Activated CD4-positive, alpha-beta memory T cell treated with anti-CD3 and anti-CD28 coated beads, Interleukin-2, amount 10 ng/mL, durations not matched to agents 7 days and 5 days (primary cell): Measurements from ENCODE around the gene ATP8A1. TPM values are rescaled to one million over a fixed set of nuclear protein-coding genes. Genes with fewer than 3 reads are reported as not detected.
A peak's percentile ranks its signal among the peaks of the same experiment; 100 is the strongest.

ENCODE experiments used
- CTCF ChIA-PET: fragments of 350-600 bp; sonication (Branson Sonifier 250); formaldehyde crosslinking; loops from one replicate; lab custom pipeline; 2021; ENCODE audit warnings: antibody characterized with exemption, inconsistent platforms; lab: Charles Lee
- POLR2A ChIA-PET: fragments of 350-600 bp; sonication (Branson Sonifier 250); formaldehyde crosslinking; loops from one replicate; lab custom pipeline; 2021; ENCODE audit warnings: antibody characterized with exemption; lab: Charles Lee
- DNase-seq: peaks from one replicate; pipeline ENCODE4 v3.0.0-alpha.2; 2020
- H3K27ac Mint-ChIP-seq: one replicate; pipeline ENCODE4 v1.8.0; 2021; ENCODE audit warnings: mild to moderate bottlenecking, mixed read lengths
- H3K27me3 Mint-ChIP-seq: one replicate; pipeline ENCODE4 v1.8.0; 2021; ENCODE audit warnings: mixed read lengths
- H3K36me3 Mint-ChIP-seq: one replicate; pipeline ENCODE4 v1.8.0; 2021; ENCODE audit warnings: low read depth, mixed read lengths
- H3K4me1 Mint-ChIP-seq: one replicate; pipeline ENCODE4 v1.8.0; 2021; ENCODE audit warnings: mixed read lengths
- H3K4me3 Mint-ChIP-seq: one replicate; pipeline ENCODE4 v1.8.0; 2021; ENCODE audit warnings: mild to moderate bottlenecking, mixed read lengths
- H3K9me3 Mint-ChIP-seq: one replicate; pipeline ENCODE4 v1.8.0; 2021; ENCODE audit warnings: mixed read lengths
- total RNA-seq, 2 experiments: library from RNA; stranded (reverse); gene quantifications; one replicate each; pipeline ENCODE4 v1.2.3, GENCODE V29; 2021

ATP8A1 gene
- total RNA-seq, 2 experiments from 2014 or later: 18.7 to 19.8 TPM

DNA sequence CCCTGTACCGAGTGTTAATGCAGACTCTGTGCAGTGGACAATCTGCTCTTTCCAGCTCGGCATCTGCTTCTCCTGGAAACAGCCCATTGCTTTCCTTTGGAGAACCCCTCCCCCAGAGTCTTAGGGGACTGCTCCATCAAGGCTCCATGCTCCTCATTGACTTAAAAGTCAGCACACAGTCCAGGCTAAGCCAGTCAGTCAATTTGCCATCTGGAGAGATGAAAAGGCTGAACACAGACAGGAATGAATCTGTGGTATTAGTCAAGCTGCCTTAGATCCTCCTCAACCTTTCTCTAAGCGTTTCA is 20.3 kb downstream of the ATP8A1 start:
- Mint-ChIP-seq H3K27ac (no peak overlapping the region), H3K27me3 (no peaks in the 10 kb centered on the region), H3K4me1 (peaks cover 39% of the 10 kb centered on the region), H3K36me3 (peaks cover 1% of the 10 kb centered on the region), H3K4me3 (no peak overlapping the region), H3K9me3 (no peaks in the 10 kb centered on the region)
- CTCF ChIA-PET: interaction anchor here (0.5 kb wide), 1 partner anchor 257 kb away, joined by 3 read pairs; no protein-coding TSS in a partner anchor
- POLR2A ChIA-PET: interaction anchor here (1.3 to 2.0 kb wide), 2 partner anchors 20 to 36 kb away, joined by 4 to 16 read pairs; partner anchors contain the start of gene ATP8A1
- DNase-seq: no peak

- Mint-ChIP-seq H3K4me3 (no peak overlapping the region), H3K4me1 (peaks cover 21% of the 10 kb centered on the region)
Measured at GRCh38 chr4:42633605-42634388, 23.1 kb downstream of the ATP8A1 start.

GRCh38 chr4:42632653-42633382 is 24.1 kb downstream of the ATP8A1 start:
- H3K4me1 Mint-ChIP-seq: peaks cover 26% of the 10 kb centered on the region
- no peaks in the 10 kb centered on the region for H3K27me3 Mint-ChIP-seq
- H3K36me3 Mint-ChIP-seq: peaks cover 5% of the 10 kb centered on the region
- POLR2A ChIA-PET: interaction anchor here (1.0 to 1.9 kb wide), 3 partner anchors 9 to 24 kb away, joined by 3 to 10 read pairs (median 3); partner anchors contain the start of gene ATP8A1
- H3K9me3 Mint-ChIP-seq: no peaks in the 10 kb centered on the region
- no peak overlapping the region for H3K4me3 Mint-ChIP-seq
- no peak for DNase-seq
- H3K27ac Mint-ChIP-seq: no peak overlapping the region
- CTCF ChIA-PET: no interaction called here

More at GRCh38 chr4:42633605-42634388, 23.1 kb downstream of the ATP8A1 start:
- DNase-seq: no peak
- Mint-ChIP-seq H3K27me3 (no peaks in the 10 kb centered on the region), H3K36me3 (peaks cover 2% of the 10 kb centered on the region), H3K27ac (peak overlapping the region; percentile 4), H3K9me3 (no peaks in the 10 kb centered on the region)
- ChIA-PET CTCF (interaction anchor here (0.6 kb wide), 1 partner anchor 11 kb away, joined by 3 read pairs; no protein-coding TSS in a partner anchor), POLR2A (interaction anchor here (1.9 kb wide), 1 partner anchor 23 kb away, joined by 10 read pairs; the partner anchor contains the start of gene ATP8A1)

GRCh38 chr4:42630908-42631307 is 26.0 kb downstream of the ATP8A1 start:
- no peak for DNase-seq
- Mint-ChIP-seq H3K4me3 (no peak overlapping the region), H3K36me3 (peaks cover 5% of the 10 kb centered on the region), H3K27ac (no peak overlapping the region), H3K4me1 (peaks cover 28% of the 10 kb centered on the region), H3K9me3 (no peaks in the 10 kb centered on the region), H3K27me3 (no peaks in the 10 kb centered on the region)
- CTCF ChIA-PET: no interaction called here
- POLR2A ChIA-PET: no interaction called here

DNA sequence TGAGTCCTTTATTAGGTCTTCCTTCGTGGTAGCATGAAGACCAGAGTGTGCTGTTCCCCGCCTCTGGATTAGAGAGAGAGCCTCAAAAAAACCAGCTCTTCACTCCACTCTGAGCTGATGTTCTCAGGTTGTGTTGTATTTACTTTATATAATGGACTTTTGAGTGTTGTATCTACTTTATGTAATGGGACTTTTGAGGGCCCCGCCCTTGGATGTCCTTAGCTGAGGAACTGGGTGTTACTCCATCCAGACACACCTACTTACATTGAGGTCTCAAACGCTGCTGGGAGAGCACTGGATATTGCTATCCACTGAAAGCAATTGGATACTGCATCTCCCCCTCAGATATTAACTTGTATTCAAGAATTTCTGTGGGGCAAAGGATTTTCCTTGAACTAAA is 28.2 kb downstream of the ATP8A1 start:
- no peaks in the 10 kb centered on the region for H3K27me3 Mint-ChIP-seq
- no peak for DNase-seq
- H3K4me1 Mint-ChIP-seq: peaks cover 23% of the 10 kb centered on the region
- no peaks in the 10 kb centered on the region for H3K9me3 Mint-ChIP-seq
- H3K27ac Mint-ChIP-seq: no peak overlapping the region
- H3K36me3 Mint-ChIP-seq: peaks cover 10% of the 10 kb centered on the region
- ChIA-PET CTCF (no interaction called here), POLR2A (interaction anchor here (0.8 kb wide), 1 partner anchor 28 kb away, joined by 3 read pairs; the partner anchor contains the start of gene ATP8A1)
- no peak overlapping the region for H3K4me3 Mint-ChIP-seq

DNA sequence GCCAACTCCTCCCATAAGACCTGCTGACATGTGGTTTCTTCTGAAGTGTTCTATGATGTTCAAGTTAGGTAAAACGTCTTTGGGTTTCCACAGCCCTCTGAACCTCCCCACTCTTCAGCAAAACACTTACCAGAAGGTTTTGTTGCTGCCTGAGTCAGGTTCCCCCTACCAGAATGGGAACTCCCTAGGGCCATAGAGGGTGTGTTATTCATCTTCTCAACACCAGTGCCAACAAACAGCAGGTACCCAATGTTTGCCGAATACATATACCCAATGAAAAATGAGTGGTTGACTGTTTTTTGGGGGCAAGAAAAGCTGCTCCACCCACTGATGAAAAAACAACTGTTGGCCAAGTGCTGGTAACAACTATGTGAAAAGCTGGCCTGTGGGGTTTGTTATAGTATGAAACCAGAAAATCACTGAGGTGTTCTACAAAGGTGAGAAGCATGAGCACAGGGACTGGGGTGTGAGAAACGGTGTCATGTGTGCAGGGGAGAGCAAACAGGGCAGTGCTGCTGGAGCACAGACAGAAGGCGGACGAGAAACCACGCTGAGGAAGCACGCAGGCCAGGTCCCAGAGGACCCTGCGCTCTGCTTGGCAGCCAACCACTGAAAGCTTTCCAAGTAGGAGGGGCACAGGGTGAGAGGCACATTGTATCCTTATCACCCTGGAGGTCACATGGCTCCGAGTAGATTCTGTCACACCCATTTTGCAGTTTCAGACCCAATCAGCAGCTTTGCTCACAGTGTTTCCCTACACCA is 28.8 kb downstream of the ATP8A1 start:
- Mint-ChIP-seq H3K4me3 (no peak overlapping the region), H3K4me1 (peaks cover 16% of the 10 kb centered on the region), H3K9me3 (no peaks in the 10 kb centered on the region), H3K27ac (peak overlapping the region; percentile 55), H3K36me3 (peaks cover 17% of the 10 kb centered on the region), H3K27me3 (no peaks in the 10 kb centered on the region)
- no peak for DNase-seq
- ChIA-PET POLR2A (interaction anchor here (0.8 kb wide), 1 partner anchor 29 kb away, joined by 3 read pairs; the partner anchor contains the start of gene ATP8A1), CTCF (interaction anchor here (0.7 kb wide), 1 partner anchor 22 kb away, joined by 3 read pairs; no protein-coding TSS in a partner anchor)

- Mint-ChIP-seq H3K27ac (no peak overlapping the region), H3K4me1 (peaks cover 13% of the 10 kb centered on the region), H3K9me3 (no peaks in the 10 kb centered on the region), H3K36me3 (peaks cover 23% of the 10 kb centered on the region), H3K27me3 (no peaks in the 10 kb centered on the region), H3K4me3 (no peak overlapping the region)
- ChIA-PET CTCF (interaction anchor here (0.6 kb wide), 1 partner anchor 157 kb away, joined by 3 read pairs; no protein-coding TSS in a partner anchor), POLR2A (interaction anchor here (0.7 kb wide), 1 partner anchor 8 kb away, joined by 3 read pairs; no protein-coding TSS in a partner anchor)
- no peak for DNase-seq
Measured at GRCh38 chr4:42626629-42627146, 30.2 kb downstream of the ATP8A1 start.

- peaks cover 23% of the 10 kb centered on the region for H3K36me3 Mint-ChIP-seq
- POLR2A ChIA-PET: no interaction called here
- peaks cover 11% of the 10 kb centered on the region for H3K4me1 Mint-ChIP-seq
- H3K27me3 Mint-ChIP-seq: no peaks in the 10 kb centered on the region
- no peaks in the 10 kb centered on the region for H3K9me3 Mint-ChIP-seq
- no peak overlapping the region for H3K4me3 Mint-ChIP-seq
- H3K27ac Mint-ChIP-seq: no peak overlapping the region
- CTCF ChIA-PET: interaction anchor here (1.1 kb wide), 1 partner anchor 12 kb away, joined by 3 read pairs; no protein-coding TSS in a partner anchor
- no peak for DNase-seq
Measured at GRCh38 chr4:42625329-42625728, 31.6 kb downstream of the ATP8A1 start.

DNA sequence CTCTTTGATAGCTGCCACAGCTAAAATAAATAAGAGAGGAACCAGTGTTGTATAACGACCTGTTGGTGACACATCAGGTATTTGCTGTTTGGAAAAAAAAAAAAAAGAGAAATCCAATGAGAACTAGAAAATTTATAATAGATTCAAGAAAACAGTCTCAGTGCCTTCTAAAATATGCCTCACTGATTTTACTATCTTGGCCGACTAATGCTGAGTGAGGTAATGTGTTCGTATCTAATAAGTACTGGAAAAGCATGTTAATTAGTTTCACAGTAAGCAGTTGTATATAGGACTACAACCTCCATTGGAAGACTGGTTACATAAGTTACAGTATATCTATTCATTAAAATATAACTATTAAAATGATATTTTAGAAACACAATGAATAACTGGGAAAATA is 32.4 kb downstream of the ATP8A1 start:
- Mint-ChIP-seq H3K4me1 (peaks cover 11% of the 10 kb centered on the region), H3K27ac (no peak overlapping the region), H3K36me3 (peaks cover 25% of the 10 kb centered on the region), H3K27me3 (no peaks in the 10 kb centered on the region), H3K4me3 (no peak overlapping the region), H3K9me3 (no peaks in the 10 kb centered on the region)
- POLR2A ChIA-PET: no interaction called here
- CTCF ChIA-PET: no interaction called here
- no peak for DNase-seq

DNA sequence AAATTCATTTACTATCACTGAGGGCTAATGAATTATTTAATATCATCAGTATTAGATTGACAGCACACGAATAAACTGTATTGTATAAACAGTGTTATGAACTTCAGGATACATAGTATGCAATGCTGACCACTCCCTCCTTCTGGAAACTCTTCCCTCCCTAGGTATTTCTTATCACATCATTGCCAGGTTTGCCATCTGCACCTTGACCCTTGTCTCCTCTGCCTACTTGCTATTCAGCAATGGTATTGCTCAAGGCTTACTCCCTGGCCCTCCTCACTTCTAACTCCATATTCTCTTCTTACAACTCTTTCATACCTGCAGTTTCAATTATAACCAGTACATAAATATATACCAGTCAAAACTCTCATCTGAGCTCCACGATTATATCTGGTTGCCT is 38.9 kb downstream of the ATP8A1 start:
- H3K27me3 Mint-ChIP-seq: no peaks in the 10 kb centered on the region
- H3K4me3 Mint-ChIP-seq: no peak overlapping the region
- POLR2A ChIA-PET: no interaction called here
- H3K36me3 Mint-ChIP-seq: peaks cover 19% of the 10 kb centered on the region
- CTCF ChIA-PET: no interaction called here
- H3K9me3 Mint-ChIP-seq: no peaks in the 10 kb centered on the region
- H3K4me1 Mint-ChIP-seq: no peaks in the 10 kb centered on the region
- DNase-seq: no peak
- no peak overlapping the region for H3K27ac Mint-ChIP-seq

GRCh38 chr4:42617030-42617429 is 39.9 kb downstream of the ATP8A1 start:
- Mint-ChIP-seq H3K4me1 (no peaks in the 10 kb centered on the region), H3K4me3 (no peak overlapping the region), H3K36me3 (peaks cover 20% of the 10 kb centered on the region), H3K27ac (no peak overlapping the region), H3K9me3 (no peaks in the 10 kb centered on the region), H3K27me3 (no peaks in the 10 kb centered on the region)
- DNase-seq: no peak
- POLR2A ChIA-PET: no interaction called here
- CTCF ChIA-PET: no interaction called here

GRCh38 chr4:42616572-42616971 is 40.3 kb downstream of the ATP8A1 start:
- Mint-ChIP-seq H3K4me3 (no peak overlapping the region), H3K27me3 (no peaks in the 10 kb centered on the region), H3K27ac (no peak overlapping the region), H3K36me3 (peaks cover 20% of the 10 kb centered on the region), H3K4me1 (no peaks in the 10 kb centered on the region), H3K9me3 (no peaks in the 10 kb centered on the region)
- no peak for DNase-seq
- POLR2A ChIA-PET: no interaction called here
- CTCF ChIA-PET: no interaction called here
